HG02571 (cell line): Measurements from ENCODE around the gene FAM149B1.

ENCODE experiments used
- ATAC-seq: cut with Tn5 transposase; IDR thresholded peaks from one replicate; pipeline ENCODE4 v1.9.1; 2021; ENCODE audit warnings: mild to moderate bottlenecking, moderate library complexity; ENCODE audit not compliant: unreplicated experiment

The FAM149B1 gene

GRCh38 chr10:73264423-73264822 lies 96.5 kb downstream of the FAM149B1 start:
- no peak for ATAC-seq

- ATAC-seq, result no peak
These were observed 113.2 kb downstream of the FAM149B1 start for GRCh38 chr10:73281097-73281496.

DNA sequence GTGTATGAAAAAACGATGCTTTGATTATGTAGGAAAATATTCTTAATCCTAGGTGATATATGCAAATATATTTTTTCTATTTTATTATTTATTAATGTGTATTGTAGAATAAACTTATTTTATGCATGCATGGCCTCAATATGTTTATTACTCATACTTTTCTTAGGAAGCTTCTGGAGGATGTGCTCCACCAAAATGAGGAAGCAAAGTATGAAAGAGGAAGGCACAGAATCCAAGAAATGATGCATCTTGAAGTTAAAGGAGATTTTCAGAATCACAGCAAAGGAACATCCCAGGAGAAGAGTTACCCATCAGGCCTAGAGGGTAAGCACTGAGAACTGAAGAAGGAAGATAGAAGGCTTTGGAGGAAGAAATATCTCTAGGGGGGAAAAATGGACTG lies 119.5 kb downstream of the FAM149B1 start:
- ATAC-seq, result no peak

DNA sequence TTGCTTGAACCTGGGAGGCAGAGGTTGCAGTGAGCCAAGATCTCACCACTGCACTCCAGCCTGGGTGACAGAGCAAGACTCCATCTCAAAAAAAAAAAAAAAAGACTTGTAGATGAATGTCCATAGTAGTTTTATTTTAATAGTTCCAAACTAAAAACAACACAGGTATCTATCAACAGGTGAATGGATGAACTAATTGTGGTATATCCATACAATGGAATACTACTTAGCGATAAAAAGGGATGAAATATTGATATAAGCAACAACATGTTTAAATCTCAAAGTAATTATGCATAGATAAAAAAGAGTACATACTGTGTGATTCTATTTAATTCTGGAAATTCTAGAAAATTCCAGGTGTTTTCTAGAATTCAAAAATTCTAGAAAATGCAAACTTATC lies 122.0 kb downstream of the FAM149B1 start:
- no peak for ATAC-seq

GRCh38 chr10:73293461-73293860 lies 125.5 kb downstream of the FAM149B1 start:
- no peak for ATAC-seq
